GM18498 (cell line): ENCODE data around the gene ZBTB20.
A peak's percentile ranks its signal among the peaks of the same experiment; 100 is the strongest.

Source experiments
- ATAC-seq: cut with Tn5 transposase; IDR thresholded peaks from one replicate; pipeline ENCODE4 v1.9.1; 2021; ENCODE audit warnings: mild to moderate bottlenecking, moderate library complexity; ENCODE audit not compliant: unreplicated experiment

The ZBTB20 gene

GRCh38 chr3:114320246-114320645 is 826.8 kb downstream of the ZBTB20 start:
- ATAC-seq = no peak

GRCh38 chr3:114319453-114319852 is 827.6 kb downstream of the ZBTB20 start:
- ATAC-seq = no peak

- ATAC-seq = no peak
Measured at GRCh38 chr3:114318295-114318694, 828.8 kb downstream of the ZBTB20 start.

GRCh38 chr3:114314282-114314681 is 832.8 kb downstream of the ZBTB20 start:
- ATAC-seq = no peak

GRCh38 chr3:114313426-114313825 is 833.7 kb downstream of the ZBTB20 start:
- ATAC-seq = no peak

GRCh38 chr3:114310695-114311094 is 836.4 kb downstream of the ZBTB20 start:
- no peak for ATAC-seq

GRCh38 chr3:114308830-114309229 is 838.3 kb downstream of the ZBTB20 start:
- peak; percentile 93 for ATAC-seq

- ATAC-seq = peak; percentile 28
Measured at GRCh38 chr3:114308377-114308776, 838.7 kb downstream of the ZBTB20 start.

- ATAC-seq = no peak
Measured at GRCh38 chr3:114307832-114308231, 839.3 kb downstream of the ZBTB20 start.

- peak; percentile 46 for ATAC-seq
Measured at GRCh38 chr3:114307222-114307830, 839.8 kb downstream of the ZBTB20 start.

GRCh38 chr3:114299941-114300624 is 847.0 kb downstream of the ZBTB20 start:
- ATAC-seq = peak; percentile 67

- ATAC-seq = no peak
Measured at GRCh38 chr3:114299421-114299820, 847.7 kb downstream of the ZBTB20 start.

- ATAC-seq = no peak
Measured at GRCh38 chr3:114295946-114296345, 851.1 kb downstream of the ZBTB20 start.

- ATAC-seq = no peak
Measured at GRCh38 chr3:114294940-114295480, 852.1 kb downstream of the ZBTB20 start.

- ATAC-seq = no peak
Measured at GRCh38 chr3:114293838-114294535, 853.1 kb downstream of the ZBTB20 start, which contains the start of gene TIGIT. TIGIT (plus strand) TSS chr3:114294028; CDS start chr3:114294062, 34 bp downstream.

- peak; percentile 93 for ATAC-seq
Measured at GRCh38 chr3:114290911-114291901, 855.9 kb downstream of the ZBTB20 start.

- no peak for ATAC-seq
Measured at GRCh38 chr3:114286266-114286665, 860.8 kb downstream of the ZBTB20 start.

- ATAC-seq = no peak
Measured at GRCh38 chr3:114285648-114286230, 861.3 kb downstream of the ZBTB20 start.

GRCh38 chr3:114284644-114285043 is 862.4 kb downstream of the ZBTB20 start:
- ATAC-seq = no peak
